HG03342 (cell line): ENCODE data around the gene DNM3.
"Not testable (repeated sequence)": the region's sequence is repeated elsewhere in the genome, so short reads cannot be mapped to it uniquely, and the experiment has no call there.

Source experiments
- ATAC-seq: cut with Tn5 transposase; IDR thresholded peaks from one replicate; pipeline ENCODE4 v1.9.1; 2021; ENCODE audit warnings: mild to moderate bottlenecking, moderate library complexity; ENCODE audit not compliant: unreplicated experiment

DNM3 gene

DNA sequence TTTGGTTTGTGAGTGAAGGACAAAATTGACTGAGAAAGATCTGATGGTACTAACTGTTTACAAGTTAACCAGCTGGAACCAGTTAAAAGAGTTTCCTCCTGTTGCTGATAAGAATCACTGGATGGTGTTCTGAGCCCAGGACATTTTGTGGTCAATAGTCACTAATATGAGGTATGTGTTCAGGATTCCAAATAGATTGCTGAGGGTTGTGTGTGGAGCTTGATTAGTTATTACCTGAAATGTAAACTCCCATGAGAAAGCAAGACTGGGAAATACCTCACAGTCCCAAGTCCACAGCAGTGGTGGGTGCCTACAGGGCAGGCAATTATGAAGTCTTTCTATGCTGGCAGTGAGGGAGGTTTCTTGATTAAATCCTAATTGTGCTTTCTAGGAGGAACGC is 164.6 kb downstream of the DNM3 start:
- no peak for ATAC-seq

DNA sequence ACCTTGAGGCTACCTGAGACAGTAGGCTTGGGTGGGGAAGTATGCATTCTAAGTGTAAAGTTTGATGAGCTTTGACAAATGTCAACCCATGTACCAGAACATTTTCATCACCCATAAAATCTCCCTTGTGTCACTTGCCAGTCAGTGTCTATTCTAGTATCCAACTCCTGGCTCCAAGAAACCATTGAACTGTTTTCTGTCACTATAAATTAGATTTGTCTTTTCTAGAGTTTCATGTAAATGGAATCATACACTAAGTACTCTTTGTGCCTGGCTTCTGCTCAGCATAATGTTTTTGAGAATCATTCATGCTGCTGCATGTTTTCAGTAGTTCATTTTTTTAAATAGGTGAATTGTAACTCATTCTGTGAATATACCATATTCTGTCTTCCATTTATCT is 165.4 kb downstream of the DNM3 start:
- no peak for ATAC-seq

- ATAC-seq = no peak
Measured at GRCh38 chr1:172018727-172019311, 177.5 kb downstream of the DNM3 start.

DNA sequence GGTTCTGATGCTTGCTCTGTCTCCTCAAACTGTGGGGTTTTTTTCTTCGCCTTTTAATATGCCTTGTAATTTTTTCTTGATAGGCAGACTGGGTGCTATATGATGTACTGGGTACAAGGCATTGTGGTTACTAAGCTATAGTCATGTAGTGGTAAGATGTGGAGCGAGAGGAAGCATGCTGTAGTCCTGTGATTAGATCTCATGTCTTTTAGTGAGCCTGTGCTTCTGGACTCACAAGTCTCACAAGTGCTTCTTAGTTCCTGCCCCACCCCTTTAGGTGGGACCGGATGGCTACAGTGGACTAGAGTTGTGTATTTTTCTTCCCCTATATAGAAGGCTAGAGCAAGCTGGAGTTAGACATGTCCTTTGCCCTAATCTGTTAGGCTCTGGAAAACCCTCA is 178.7 kb downstream of the DNM3 start:
- ATAC-seq = no peak

- no peak for ATAC-seq
Measured at GRCh38 chr1:172024516-172024915, 183.2 kb downstream of the DNM3 start.

DNA sequence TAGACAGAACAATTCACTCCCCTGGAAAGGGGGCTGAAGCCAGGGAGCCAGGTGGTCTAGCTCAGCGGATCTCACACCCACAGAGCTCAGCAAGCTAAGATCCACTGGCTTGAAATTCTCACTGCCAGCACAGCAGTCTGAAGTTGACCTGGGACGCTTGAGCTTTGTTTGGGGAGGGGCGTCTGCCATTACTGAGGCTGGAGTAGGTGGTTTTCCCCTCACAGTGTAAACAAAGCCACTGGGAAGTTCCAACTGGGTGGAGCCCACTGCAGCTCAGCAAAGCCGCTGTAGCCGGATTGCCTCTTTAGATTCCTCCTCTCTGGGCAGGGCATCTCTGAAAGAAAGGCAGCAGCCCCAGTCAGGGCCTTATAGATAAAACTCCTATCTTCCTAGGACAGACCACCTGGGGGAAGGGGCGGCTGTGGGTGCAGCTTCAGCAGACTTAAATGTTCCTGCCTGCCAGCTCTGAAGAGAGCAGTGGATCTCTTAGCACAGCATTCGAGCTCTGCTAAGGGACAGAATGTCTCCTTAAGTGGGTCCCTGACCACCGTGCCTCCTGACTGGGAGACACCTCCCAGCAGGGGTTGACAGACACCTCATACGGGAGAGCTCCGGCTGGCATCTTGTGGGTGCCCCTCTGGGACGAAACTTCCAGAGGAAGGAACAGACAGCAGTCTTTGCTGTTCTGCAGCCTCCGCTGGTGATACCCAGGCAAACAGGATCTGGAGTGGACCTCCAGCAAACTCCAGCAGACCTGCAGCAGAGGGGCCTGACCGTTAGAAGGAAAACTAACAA is 183.8 kb downstream of the DNM3 start:
- not testable (repeated sequence) for ATAC-seq

- ATAC-seq = no peak
Measured at GRCh38 chr1:172040466-172040865, 199.2 kb downstream of the DNM3 start.

GRCh38 chr1:172041102-172041501 is 199.8 kb downstream of the DNM3 start:
- no peak for ATAC-seq

- no peak for ATAC-seq
Measured at GRCh38 chr1:172041742-172042141, 200.4 kb downstream of the DNM3 start.

GRCh38 chr1:172043900-172044299 is 202.6 kb downstream of the DNM3 start:
- ATAC-seq = no peak

- no peak for ATAC-seq
Measured at GRCh38 chr1:172051898-172052297, 210.6 kb downstream of the DNM3 start.

DNA sequence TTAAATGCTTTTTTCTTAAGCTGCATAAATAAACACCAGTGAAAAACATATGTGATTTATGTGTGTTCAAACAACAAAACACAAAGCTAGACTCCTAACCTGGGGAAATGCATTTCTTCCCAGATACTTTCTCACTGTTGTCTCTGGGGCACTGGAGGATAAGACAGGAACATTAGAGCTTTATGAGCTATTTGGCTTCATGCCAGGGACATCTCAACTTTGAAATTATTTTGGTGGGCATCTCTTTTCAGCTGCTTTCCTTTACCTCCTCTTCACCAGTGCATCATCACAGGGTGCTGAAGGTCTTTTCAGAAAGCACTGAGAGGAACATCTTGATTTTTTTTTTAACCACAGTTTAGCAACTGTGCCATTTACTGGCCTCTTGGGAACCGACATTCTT is 212.9 kb downstream of the DNM3 start:
- ATAC-seq = no peak

DNA sequence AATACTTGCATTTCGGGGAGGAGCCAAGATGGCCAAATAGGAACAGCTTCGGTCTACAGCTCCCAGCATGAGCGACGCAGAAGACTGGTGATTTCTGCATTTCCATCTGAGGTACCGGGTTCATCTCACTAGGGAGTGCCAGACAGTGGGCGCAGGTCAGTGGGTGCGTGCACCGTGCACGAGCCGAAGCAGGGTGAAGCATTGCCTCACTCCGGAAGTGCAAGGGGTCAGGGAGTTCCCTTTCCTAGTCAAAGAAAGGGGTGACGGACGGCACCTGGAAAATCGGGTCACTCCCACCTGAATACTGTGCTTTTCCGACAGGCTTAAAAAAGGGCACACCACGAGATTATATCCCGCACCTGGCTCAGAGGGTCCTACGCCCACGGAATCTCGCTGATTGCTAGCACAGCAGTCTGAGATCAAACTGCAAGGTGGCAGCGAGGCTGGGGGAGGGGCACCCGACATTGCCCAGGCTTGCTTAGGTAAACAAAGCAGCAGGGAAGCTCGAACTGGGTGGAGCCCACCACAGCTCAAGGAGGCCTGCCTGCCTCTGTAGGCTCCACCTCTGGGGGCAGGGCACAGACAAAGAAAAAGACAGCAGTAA is 214.6 kb downstream of the DNM3 start:
- not testable (repeated sequence) for ATAC-seq

DNA sequence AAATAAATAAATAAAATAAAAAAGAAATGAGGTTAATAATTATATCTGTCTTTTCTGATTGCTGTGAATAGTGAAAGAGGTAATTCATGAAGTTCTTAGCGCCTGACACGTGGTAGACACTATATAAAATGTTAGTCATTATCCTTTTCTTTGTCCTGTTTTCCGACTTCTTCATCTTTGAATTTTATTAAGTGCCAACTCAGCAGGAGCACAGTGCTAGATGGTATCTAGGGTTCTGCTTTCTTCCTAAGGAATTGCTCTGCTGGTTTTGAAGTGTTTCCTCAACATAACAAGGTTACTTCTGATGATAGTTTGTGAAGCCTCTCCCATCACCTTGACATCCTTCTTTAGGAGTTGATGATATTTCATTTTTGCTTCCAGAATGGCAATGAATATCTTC is 227.0 kb downstream of the DNM3 start:
- ATAC-seq = no peak

GRCh38 chr1:172069051-172069450 is 227.8 kb downstream of the DNM3 start:
- no peak for ATAC-seq

DNA sequence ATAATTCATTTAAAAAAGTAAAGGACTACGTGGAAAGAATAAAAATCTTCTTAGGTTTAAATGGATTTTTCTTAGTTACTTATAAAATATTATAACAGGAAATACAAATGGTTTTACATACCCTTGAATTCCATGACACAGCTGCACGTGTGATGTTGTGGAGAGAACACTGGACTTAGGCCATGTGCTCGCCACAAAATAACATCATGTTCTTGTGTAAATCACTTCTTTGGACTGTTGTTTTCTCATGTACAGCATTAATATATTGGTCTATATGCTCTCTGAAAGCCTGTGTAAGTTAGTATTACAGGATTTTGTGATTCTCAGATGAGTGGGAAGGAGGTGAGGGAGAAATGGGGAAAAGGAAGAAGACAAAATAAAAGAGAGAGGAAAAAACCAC is 228.2 kb downstream of the DNM3 start:
- no peak for ATAC-seq

- ATAC-seq = no peak
Measured at GRCh38 chr1:172070055-172070454, 228.8 kb downstream of the DNM3 start.

GRCh38 chr1:172071746-172072145 is 230.4 kb downstream of the DNM3 start:
- no peak for ATAC-seq

DNA sequence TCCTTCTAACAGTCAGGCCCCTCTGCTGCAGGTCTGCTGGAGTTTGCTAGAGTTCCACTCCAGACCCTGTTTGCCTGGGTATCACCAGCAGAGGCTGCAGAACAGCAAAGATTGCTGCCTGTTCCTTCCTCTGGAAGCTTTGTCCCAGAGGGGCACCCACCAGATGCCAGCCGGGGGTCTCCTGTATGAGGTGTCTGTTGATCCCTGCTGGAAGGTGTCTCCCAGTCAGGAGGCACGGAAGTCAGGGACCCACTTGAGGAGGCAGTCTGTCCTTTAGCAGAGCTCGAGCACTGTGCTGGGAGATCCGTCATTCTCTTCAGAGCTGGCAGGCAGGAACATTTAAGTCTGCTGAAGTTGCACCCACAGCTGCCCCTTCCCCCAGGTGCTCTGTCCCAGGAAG is 238.6 kb downstream of the DNM3 start:
- not testable (repeated sequence) for ATAC-seq

DNA sequence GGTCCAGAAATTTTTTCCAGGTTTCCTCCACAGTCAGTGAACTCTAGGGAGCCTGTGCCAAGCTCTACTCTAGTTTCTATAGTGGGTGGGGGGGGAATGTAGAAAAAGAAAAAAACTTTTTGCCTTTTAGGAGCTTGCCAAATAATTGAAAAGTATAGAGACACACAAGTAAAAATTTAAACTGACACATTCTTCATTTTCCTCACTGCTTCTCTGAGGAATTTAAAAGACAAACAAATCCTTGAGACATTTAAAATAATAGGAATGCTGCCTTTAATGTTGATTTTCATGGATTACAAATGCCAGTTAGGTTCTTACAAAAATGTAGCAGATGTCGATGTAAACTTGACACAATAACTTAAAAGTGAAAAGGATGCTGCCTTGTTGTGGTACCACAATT is 241.9 kb downstream of the DNM3 start:
- no peak for ATAC-seq

GRCh38 chr1:172084876-172085275 is 243.6 kb downstream of the DNM3 start:
- ATAC-seq = no peak

GRCh38 chr1:172085317-172085716 is 244.0 kb downstream of the DNM3 start:
- ATAC-seq = no peak
